ENCODE data around the gene CMYA5. TPM values are rescaled to one million over a fixed set of nuclear protein-coding genes. Genes with fewer than 3 reads are reported as not detected.

The CMYA5 gene
- total RNA-seq, 1 donor from 2014 or later, result 0.11 TPM

DNA sequence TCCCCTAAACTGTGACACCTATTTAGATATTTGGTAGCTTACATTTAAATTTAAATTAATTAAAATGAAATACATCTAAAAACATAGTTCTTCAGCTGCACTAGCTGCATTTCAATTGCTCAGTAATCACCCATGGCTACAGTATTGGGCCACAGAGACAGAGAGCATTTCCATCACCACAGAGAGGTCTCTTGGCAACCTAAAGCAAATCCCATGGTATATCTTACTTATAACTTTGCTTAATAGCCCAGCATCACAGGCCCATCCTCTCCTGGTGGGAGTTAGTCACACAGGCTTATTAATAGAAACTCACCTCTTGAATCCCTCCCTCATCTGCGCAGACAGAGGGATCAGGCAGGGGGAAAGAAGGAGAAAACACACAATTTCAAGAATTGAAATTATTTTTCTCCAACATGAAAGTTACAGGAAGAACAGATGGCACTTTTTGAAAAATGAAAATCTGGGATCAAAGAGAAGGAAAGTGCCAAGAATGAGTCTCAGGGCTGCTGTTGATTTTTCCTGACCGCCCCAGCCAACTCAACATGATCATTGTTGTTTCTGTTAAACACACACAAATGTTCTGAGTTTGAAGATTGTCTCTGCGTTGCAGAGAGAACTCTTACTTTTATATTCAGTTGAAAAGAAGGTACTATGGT, 144.6 kb downstream of the CMYA5 start:
- TF ChIP-seq, protein P1, sequence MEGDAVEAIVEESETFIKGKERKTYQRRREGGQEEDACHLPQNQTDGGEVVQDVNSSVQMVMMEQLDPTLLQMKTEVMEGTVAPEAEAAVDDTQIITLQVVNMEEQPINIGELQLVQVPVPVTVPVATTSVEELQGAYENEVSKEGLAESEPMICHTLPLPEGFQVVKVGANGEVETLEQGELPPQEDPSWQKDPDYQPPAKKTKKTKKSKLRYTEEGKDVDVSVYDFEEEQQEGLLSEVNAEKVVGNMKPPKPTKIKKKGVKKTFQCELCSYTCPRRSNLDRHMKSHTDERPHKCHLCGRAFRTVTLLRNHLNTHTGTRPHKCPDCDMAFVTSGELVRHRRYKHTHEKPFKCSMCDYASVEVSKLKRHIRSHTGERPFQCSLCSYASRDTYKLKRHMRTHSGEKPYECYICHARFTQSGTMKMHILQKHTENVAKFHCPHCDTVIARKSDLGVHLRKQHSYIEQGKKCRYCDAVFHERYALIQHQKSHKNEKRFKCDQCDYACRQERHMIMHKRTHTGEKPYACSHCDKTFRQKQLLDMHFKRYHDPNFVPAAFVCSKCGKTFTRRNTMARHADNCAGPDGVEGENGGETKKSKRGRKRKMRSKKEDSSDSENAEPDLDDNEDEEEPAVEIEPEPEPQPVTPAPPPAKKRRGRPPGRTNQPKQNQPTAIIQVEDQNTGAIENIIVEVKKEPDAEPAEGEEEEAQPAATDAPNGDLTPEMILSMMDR (IDR thresholded peaks at IDR 0.05), result no peak
- H3K36me3 Mint-ChIP-seq (ENCODE audit: low read depth), result no peaks in the 10 kb centered on the region
- H3K27ac Mint-ChIP-seq, result no peak overlapping the region
- ATAC-seq (ENCODE audit: low read depth), result no peak
- DNase-seq, result no peak
- H3K4me1 Mint-ChIP-seq, result no peaks in the 10 kb centered on the region
- H3K27me3 Mint-ChIP-seq, result peaks cover 7% of the 10 kb centered on the region
- intact Hi-C loops (cut with micrococcal nuclease), result no loop called here
- ChIA-PET CTCF (no interaction called here), POLR2A (no interaction called here)
- H3K4me3 Mint-ChIP-seq, result no peak overlapping the region
- no peaks in the 10 kb centered on the region for H3K9me3 Mint-ChIP-seq

DNA sequence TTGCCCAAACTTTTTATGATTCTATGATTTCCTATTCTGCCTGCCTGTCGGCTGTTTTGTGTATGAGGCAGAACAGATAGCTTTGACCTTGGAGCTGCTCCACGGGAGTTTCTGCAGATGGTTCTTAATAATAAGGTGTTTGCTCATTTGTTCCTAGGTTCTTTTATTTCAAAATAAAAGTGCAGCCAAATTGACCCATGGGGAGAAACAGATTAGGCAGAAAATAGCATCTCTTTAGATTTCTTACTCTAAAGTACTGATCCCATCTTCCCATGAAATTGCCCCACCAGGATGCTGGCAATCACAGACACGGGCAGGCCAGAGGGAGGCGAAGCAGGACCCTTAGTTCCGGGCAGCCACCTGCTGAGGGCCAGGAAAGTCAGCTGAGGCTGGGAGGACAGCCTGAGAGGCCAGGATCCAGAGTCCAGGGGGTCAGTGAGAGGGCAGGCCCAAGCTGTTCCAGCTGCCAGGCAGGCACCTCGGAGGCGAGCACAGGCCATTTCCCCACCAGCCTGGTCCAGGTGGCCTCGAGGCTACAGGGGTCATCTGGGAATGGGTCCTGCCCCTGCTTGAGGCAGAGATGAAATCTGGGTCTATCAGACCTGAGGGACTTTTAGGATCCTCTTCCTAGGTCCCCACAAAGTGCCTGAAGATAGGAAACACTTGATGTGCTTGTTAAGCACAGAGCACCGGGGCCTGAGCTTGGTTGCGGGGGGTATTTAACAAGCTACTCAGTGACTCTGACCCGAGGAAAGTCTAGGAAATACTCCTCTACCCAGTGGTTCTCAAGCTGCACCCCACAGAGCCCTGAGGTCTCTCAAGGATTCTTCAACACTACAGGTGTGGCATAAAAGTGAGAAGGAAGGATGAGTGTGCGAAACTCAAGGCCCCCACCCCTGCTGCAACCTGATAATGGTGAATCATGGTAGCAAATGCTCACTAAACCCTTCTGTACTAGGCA, 145.4 kb downstream of the CMYA5 start:
- H3K27me3 Mint-ChIP-seq, result peaks cover 8% of the 10 kb centered on the region
- ATAC-seq (ENCODE audit: low read depth) (no peak), DNase-seq (no peak)
- H3K4me3 Mint-ChIP-seq, result no peak overlapping the region
- ChIA-PET POLR2A (no interaction called here), CTCF (no interaction called here)
- no peaks in the 10 kb centered on the region for H3K4me1 Mint-ChIP-seq
- intact Hi-C loops (cut with micrococcal nuclease), result no loop called here
- no peak overlapping the region for H3K27ac Mint-ChIP-seq
- no peaks in the 10 kb centered on the region for H3K9me3 Mint-ChIP-seq
- TF ChIP-seq, protein P1 (IDR thresholded peaks at IDR 0.05), result no peak
- H3K36me3 Mint-ChIP-seq (ENCODE audit: low read depth), result no peaks in the 10 kb centered on the region

DNA sequence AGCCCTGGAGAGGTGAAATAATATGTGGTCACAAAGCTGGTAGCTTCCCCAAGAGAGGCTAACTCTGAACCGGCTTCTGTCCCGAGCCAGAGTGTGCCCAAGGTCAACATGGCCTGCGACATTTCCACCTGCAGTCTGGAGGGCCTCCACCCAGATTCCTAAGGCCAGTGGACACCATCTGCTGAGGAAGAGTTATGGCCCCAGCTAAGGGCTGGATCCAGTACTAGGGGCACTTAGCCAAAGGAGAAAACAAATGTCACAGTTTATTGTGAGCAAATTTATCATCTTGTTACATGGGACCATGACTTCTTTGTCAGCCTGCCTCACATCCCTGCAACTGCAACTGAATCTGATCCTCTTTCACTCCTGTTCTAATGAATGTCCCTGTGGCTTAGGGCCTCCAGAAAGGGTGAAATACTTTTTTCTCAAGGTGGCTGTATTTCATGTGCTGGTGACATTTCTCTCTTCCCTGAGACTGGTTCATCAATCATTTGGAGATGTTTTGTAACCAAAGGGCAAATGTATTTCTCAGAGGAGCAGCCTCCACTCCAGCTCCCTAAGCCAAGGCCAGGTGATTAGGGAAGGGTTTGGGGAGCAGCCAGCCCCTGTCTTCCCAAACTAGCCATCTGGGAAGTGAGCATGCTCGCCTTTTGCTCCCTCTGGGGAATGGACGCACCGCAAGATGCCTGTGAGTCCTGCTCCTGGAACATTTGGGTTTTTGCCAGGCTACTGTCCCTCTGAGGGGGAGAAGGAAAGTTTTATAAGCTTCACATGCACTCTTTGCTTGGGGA, 148.3 kb downstream of the CMYA5 start:
- Mint-ChIP-seq H3K4me1 (no peaks in the 10 kb centered on the region), H3K4me3 (no peak overlapping the region), H3K27me3 (peaks cover 18% of the 10 kb centered on the region), H3K9me3 (no peaks in the 10 kb centered on the region), H3K27ac (no peak overlapping the region), H3K36me3 (ENCODE audit: low read depth) (no peaks in the 10 kb centered on the region)
- no peak for DNase-seq
- ChIA-PET POLR2A (no interaction called here), CTCF (no interaction called here)
- intact Hi-C loops (cut with micrococcal nuclease), result no loop called here
- TF ChIP-seq, protein P1 (IDR thresholded peaks at IDR 0.05), result no peak
- no peak for ATAC-seq (ENCODE audit: low read depth)

DNA sequence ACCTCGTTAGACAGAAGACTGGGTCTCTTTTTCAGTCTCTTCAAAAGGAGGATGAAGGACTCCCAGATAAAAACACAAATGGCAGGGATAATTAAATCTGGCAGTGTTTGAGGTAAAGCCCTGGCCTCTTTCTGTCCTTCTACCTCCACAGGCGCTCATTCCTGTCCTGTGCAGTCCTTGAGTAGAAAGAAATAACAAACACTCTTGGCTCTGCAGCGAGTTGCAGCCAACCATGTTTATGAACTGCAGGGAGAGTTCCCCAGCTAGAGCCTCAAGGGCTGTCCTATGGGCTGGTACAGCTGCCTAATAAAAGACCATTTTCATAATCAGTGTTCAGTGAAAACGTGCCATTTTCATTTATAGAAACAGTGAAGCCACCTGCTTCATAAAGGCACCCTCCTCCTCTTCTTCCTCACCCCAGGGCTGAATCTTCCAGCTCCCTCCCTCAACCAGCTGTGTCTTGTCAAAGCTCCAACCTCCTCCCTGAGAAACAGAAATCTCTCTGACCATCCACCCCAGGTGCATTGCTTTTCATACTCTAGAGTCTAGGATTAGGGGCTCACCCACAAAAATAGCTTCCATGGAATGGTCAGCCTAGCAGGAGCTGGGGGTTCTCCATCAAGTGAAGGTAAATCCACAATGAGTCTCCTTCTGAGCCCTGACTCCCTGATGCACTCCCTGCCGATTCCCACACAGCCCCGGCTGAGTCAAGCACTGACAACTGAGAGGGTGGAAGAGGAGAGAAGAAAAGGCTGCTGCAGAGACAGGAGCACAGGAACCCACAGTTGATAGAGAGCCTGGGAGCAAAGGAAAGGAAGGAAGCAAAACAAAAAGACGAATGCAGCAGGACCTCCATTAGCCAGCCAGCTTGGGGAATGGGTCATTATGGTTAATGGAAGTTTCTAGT, 150.7 kb downstream of the CMYA5 start:
- intact Hi-C loops (cut with micrococcal nuclease), result no loop called here
- Mint-ChIP-seq H3K4me1 (no peaks in the 10 kb centered on the region), H3K36me3 (ENCODE audit: low read depth) (no peaks in the 10 kb centered on the region), H3K27ac (no peak overlapping the region), H3K27me3 (peaks cover 18% of the 10 kb centered on the region), H3K9me3 (no peaks in the 10 kb centered on the region), H3K4me3 (no peak overlapping the region)
- no peak for ATAC-seq (ENCODE audit: low read depth)
- CTCF ChIA-PET, result interaction anchor here (1.6 kb wide), 1 partner anchor 17 kb away, joined by 4 read pairs; no protein-coding TSS in a partner anchor
- POLR2A ChIA-PET, result no interaction called here
- DNase-seq, result no peak
- TF ChIP-seq, protein P1 (IDR thresholded peaks at IDR 0.05), result no peak

Data from activated B cell treated with CpG ODN at 0.5 μM for 24 hours (primary cell).